HG03025 (cell line): ENCODE results near the gene RHCE.
A peak's percentile ranks its signal among the peaks of the same experiment; 100 is the strongest.
"Not testable (repeated sequence)": the region's sequence is repeated elsewhere in the genome, so short reads cannot be mapped to it uniquely, and the experiment has no call there.

Experiments used
- ATAC-seq: cut with Tn5 transposase; IDR thresholded peaks from one replicate; pipeline ENCODE4 v1.9.1; 2021; ENCODE audit warnings: mild to moderate bottlenecking, moderate library complexity; ENCODE audit not compliant: unreplicated experiment, low FRiP score

Gene RHCE

GRCh38 chr1:25355841-25356395 lies 64.7 kb downstream of the RHCE start:
- no peak for ATAC-seq

- ATAC-seq = no peak
These were observed 71.0 kb downstream of the RHCE start for GRCh38 chr1:25349606-25350005.

GRCh38 chr1:25347556-25347955 lies 73.1 kb downstream of the RHCE start:
- ATAC-seq = no peak

GRCh38 chr1:25343872-25344271 lies 76.8 kb downstream of the RHCE start:
- ATAC-seq = no peak

- no peak for ATAC-seq
These were observed 77.8 kb downstream of the RHCE start for GRCh38 chr1:25342846-25343245.

- ATAC-seq = no peak
These were observed 78.9 kb downstream of the RHCE start for GRCh38 chr1:25341746-25342145.

GRCh38 chr1:25338986-25339385 lies 81.6 kb downstream of the RHCE start:
- no peak for ATAC-seq

GRCh38 chr1:25338188-25338981 lies 82.2 kb downstream of the RHCE start, which contains the start of gene TMEM50A:
Gene TMEM50A (plus strand): TSS chr1:25338334. CDS start chr1:25340487, 2,153 bp downstream.
- ATAC-seq = peak; percentile 68

- peak; percentile 61 for ATAC-seq
These were observed 83.0 kb downstream of the RHCE start for GRCh38 chr1:25337483-25338187.

GRCh38 chr1:25336922-25337354 lies 83.7 kb downstream of the RHCE start:
- not testable (repeated sequence) for ATAC-seq

- not testable (repeated sequence) for ATAC-seq
These were observed 90.7 kb downstream of the RHCE start for GRCh38 chr1:25329950-25330349.

- ATAC-seq = not testable (repeated sequence)
These were observed 91.3 kb downstream of the RHCE start for GRCh38 chr1:25329336-25329735.

- not testable (repeated sequence) for ATAC-seq
These were observed 91.8 kb downstream of the RHCE start for GRCh38 chr1:25328791-25329185.

GRCh38 chr1:25327864-25328790 lies 92.5 kb downstream of the RHCE start:
- not testable (repeated sequence) for ATAC-seq

- not testable (repeated sequence) for ATAC-seq
These were observed 96.2 kb downstream of the RHCE start for GRCh38 chr1:25324407-25324806.

- not testable (repeated sequence) for ATAC-seq
These were observed 98.5 kb downstream of the RHCE start for GRCh38 chr1:25322127-25322526.

- ATAC-seq = not testable (repeated sequence)
These were observed 100.2 kb downstream of the RHCE start for GRCh38 chr1:25320314-25320938.

- not testable (repeated sequence) for ATAC-seq
These were observed 107.7 kb downstream of the RHCE start for GRCh38 chr1:25312806-25313470.
